CMK (cell line): ENCODE measurements around the gene TTLL12.

Experiments
- DNase-seq: peaks from one replicate; pipeline ENCODE4 v3.0.0-alpha.2; 2010; ENCODE audit warnings: low read depth

Gene TTLL12

GRCh38 chr22:43172191-43172590 lies 14.7 kb downstream of the TTLL12 start:
- no peak for DNase-seq

- no peak for DNase-seq
Observed at GRCh38 chr22:43171607-43172006, 15.3 kb downstream of the TTLL12 start.

GRCh38 chr22:43171019-43171491 lies 15.9 kb downstream of the TTLL12 start:
- DNase-seq: no peak

- DNase-seq: no peak
Observed at GRCh38 chr22:43170131-43170480, 16.8 kb downstream of the TTLL12 start.

GRCh38 chr22:43169310-43170130 lies 17.4 kb downstream of the TTLL12 start:
- no peak for DNase-seq

- no peak for DNase-seq
Observed at GRCh38 chr22:43168471-43169309, 18.2 kb downstream of the TTLL12 start.

GRCh38 chr22:43167001-43167589 lies 19.8 kb downstream of the TTLL12 start:
- DNase-seq: no peak

GRCh38 chr22:43166132-43166930 lies 20.6 kb downstream of the TTLL12 start:
- no peak for DNase-seq

GRCh38 chr22:43164636-43165035 lies 22.3 kb downstream of the TTLL12 start:
- no peak for DNase-seq

- DNase-seq: no peak
Observed at GRCh38 chr22:43163241-43163795, 23.6 kb downstream of the TTLL12 start.

- no peak for DNase-seq
Observed at GRCh38 chr22:43162412-43163150, 24.4 kb downstream of the TTLL12 start.

GRCh38 chr22:43160497-43161126 lies 26.3 kb downstream of the TTLL12 start:
- no peak for DNase-seq

GRCh38 chr22:43159484-43160178 lies 27.3 kb downstream of the TTLL12 start:
- DNase-seq: no peak

- no peak for DNase-seq
Observed at GRCh38 chr22:43158778-43159483, 28.0 kb downstream of the TTLL12 start.

GRCh38 chr22:43157874-43158546 lies 28.9 kb downstream of the TTLL12 start:
- no peak for DNase-seq

GRCh38 chr22:43156413-43156812 lies 30.5 kb downstream of the TTLL12 start:
- DNase-seq: no peak

GRCh38 chr22:43155789-43156188 lies 31.1 kb downstream of the TTLL12 start:
- DNase-seq: no peak

- DNase-seq: no peak
Observed at GRCh38 chr22:43154887-43155536, 31.9 kb downstream of the TTLL12 start.
